GM19455 (cell line): ENCODE data around the gene SPDYC.

ENCODE experiments used
- ATAC-seq: cut with Tn5 transposase; IDR thresholded peaks from one replicate; pipeline ENCODE4 v1.9.1; 2021; ENCODE audit not compliant: unreplicated experiment

The SPDYC gene

DNA sequence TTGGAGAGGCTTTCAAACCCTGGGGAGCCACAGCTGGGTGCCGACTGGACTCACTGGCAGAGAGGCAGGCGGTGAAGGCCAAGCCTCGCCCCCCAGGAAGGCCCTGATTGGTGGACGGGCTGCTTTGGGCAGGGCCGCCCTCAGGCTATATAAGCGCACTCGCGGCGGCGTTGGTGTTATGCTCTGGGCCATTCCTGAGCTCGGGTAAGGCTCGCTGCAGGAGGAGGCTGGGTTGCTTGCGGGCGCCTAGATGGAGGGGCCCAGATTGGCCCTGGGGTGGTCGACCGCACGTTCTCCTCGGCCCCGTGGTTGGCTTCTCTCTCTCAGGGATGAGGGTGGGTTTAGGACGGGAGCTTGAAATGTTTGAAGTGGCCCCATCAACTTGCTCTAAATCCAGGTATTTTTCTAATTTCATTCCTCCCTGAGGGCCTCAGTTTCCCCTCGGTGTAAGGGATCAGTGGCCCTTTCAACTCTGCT lies at the start of gene SPDYC:
TSS of gene SPDYC (plus strand) at position 176 of the 477 bp plus-strand sequence. CDS start 1,125 bp downstream, outside the sequence.
- ATAC-seq: no peak

DNA sequence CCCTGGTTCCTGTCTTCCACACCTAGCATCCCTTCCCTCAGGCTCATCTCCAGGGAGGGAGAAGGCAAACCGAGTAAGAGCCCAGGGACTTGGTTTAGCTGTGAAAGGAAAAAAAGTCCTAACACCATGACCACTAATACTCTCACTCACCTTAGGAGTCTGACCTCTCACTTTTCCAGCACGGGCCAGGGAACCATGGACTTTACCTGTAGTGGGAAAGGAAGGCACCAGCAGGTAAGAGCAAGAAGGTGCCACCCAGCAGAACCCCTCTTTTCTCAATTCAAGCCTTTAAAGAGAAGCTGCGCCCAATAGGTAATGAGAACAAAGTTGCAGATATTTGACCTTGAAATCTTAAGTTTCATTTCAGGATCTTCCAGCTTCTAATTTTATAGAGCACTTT lies 49.2 kb upstream of the SPDYC start:
- ATAC-seq: no peak

- ATAC-seq: no peak
Measured at GRCh38 chr11:65121447-65121864, 48.6 kb upstream of the SPDYC start.

GRCh38 chr11:65121865-65122696 lies 48.0 kb upstream of the SPDYC start, which contains the start of the genes FAU and MRPL49:
Gene FAU (minus strand): TSS chr11:65122134. CDS start chr11:65121813, 321 bp downstream.
Gene MRPL49 (plus strand): TSS chr11:65122321. CDS start chr11:65122347, 26 bp downstream.
- peak; percentile 56 for ATAC-seq

- ATAC-seq: no peak
Measured at GRCh38 chr11:65124480-65125196, 45.4 kb upstream of the SPDYC start.

DNA sequence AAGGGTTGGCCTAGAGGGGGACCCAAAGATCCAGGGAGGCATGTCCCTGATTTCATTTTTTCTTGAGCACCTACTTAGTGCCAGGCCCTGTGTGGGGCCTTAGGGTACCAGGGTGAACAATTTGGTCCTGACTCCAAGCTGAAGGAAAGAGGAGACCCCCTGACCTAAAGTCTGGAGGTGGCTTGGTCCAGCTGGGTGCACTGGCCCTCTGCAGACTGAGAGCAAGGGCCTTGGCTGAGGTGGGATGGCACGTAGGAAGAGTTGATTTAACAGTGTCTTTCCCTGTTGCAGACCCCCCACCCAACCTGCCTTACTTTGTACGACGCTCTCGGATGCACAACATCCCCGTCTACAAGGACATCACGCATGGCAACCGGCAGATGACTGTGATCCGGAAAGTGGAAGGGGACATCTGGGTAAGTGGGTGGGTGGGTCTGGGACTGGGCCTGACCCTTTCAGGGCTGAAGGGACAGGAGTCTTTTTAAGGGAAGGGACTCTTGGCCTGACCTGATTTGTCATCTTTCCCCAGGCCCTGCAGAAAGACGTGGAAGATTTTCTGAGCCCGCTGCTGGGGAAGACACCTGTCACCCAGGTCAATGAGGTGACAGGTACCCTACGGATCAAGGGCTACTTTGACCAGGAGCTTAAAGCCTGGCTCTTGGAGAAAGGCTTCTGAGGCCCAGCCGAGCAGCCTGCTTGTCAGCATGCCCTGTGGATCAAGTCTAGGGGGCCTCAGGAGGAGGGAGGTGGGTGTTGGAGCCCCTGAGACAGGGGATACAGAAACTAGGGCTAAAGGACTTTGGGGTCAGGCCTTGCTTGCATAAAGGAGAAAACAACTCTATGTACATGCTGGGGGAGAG lies 44.6 kb upstream of the SPDYC start:
- no peak for ATAC-seq

GRCh38 chr11:65126624-65127274 lies 43.3 kb upstream of the SPDYC start:
- ATAC-seq: no peak

- no peak for ATAC-seq
Measured at GRCh38 chr11:65127473-65128181, 42.4 kb upstream of the SPDYC start.

DNA sequence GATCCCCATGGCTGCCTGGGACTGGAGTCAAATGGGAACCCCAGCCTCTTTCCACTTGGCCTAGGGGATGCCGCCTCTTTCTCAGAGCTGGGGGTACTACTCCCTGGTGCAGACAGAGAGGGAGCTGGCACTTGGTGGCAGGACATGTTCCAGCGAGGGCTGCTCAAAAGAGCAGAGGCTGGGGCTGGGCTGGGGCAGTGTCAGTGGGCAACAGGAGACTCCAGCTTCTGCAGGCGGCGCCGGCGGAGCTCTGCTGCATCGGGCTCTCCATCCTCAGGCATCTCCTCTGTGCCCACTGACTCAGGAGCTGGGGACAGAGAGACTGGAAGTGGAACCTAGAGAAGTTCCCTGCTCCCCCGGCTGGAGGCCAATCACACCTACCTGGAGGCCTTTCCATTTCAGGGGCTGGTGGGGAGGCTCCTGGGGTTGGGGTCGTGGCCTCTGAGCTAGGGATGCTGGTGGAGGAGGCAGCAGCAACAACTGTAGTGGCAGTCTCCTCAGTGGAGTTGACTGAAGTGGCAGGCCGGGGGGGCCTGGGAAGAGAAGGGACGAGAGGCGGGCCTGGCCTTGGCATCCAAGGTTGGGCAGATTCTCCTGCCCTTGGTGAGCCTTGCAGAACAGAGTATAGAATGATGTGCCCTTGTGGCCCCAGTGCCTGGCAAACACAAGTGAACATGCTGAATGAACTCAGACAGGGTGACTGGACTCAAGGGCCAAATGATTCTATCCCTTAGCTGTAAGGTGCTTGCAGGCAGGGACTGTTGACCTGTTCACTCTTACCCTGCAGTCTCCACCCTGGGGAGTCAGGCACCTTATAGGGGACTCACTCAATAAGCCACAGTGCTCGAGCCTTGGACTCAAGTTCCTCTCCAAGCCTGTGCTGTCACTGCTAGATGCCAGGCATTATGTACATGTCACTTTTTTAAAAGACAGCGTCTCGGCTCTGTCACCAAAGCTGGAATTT lies 41.6 kb upstream of the SPDYC start:
- ATAC-seq: no peak

GRCh38 chr11:65129649-65130441 lies 40.2 kb upstream of the SPDYC start:
- no peak for ATAC-seq

- ATAC-seq: no peak
Measured at GRCh38 chr11:65130631-65131416, 39.2 kb upstream of the SPDYC start.

DNA sequence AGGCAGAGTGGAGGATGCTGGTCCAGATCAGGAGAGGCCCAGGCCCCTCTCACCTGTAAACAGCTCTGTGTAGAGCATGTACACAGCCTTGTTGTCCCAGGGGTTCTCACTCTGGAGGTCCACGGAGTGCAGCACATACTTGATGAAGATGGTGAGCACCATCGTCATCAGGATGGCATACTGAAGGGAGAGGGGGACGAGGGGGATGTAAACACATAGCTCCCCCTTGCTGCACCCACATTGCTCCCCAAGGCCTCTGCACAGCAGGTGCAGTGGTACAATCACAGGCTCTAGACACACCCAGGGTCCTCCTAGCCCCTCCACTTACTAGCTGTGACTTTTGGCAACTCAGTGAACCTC lies 38.6 kb upstream of the SPDYC start:
- no peak for ATAC-seq

- ATAC-seq: no peak
Measured at GRCh38 chr11:65131895-65132237, 38.2 kb upstream of the SPDYC start.

DNA sequence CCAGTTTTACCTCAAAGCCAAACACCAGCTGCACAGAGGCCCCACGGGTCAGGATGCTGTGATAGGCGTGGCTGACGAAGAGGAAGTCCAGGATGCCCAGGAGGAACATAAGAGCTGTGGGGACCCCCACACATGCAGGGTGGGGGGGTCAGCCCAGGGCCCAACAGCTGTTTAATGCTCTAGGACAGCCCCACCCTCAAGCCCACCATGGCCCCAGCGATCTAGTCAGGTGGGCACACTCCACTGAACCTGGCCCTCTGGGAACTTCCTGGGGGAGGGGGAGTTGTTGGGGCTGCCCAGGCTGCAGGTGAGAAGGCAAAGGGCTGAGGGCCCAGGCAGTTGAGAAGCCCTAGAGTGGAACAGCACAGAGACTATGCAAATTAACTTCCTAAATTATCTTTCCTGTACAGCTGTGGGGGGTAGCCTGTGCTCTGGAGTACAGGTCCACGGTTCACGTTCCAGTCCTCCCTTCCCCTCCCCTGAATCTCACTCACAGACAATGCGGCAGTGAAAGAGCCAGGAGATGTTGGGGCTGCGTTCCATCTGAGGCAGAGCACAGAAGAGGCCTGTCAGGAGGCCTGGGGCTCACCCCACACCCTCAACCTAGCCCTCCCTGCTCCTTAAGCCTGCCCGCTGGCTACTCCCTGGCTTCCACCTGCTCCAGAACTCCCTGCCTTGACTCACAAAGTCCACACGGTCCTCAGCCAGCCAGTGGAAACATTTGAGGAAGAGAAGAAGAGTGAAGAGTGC lies 37.6 kb upstream of the SPDYC start:
- no peak for ATAC-seq

GRCh38 chr11:65132988-65133700 lies 36.9 kb upstream of the SPDYC start:
- no peak for ATAC-seq

DNA sequence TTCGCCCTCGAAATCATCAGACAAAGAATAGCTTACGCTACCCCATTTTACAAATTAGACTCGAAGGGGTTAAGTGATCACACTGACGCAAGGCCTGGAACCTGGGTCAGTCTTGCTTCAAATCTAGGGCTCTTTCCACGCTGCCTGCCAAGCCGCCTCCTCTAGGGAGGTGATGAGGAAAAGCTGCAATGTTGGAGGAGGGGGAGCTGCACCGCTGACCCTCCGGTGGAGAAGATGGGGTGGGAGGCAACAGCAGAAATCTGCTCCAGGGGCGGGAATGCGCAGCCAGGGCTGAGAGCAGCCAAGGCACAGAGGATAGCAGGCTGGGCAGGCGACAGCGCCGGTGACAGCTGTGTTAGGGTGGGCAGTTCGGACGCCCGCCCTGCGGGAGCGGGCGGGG lies 36.3 kb upstream of the SPDYC start:
- ATAC-seq: peak; percentile 2
